Measurements from ENCODE around the gene POLR1F. TPM values are rescaled to one million over a fixed set of nuclear protein-coding genes. Genes with fewer than 3 reads are reported as not detected.

The POLR1F gene
- total and polyA plus RNA-seq, 2 donors (not counting 3 experiments of a cell fraction or from before 2014, with no cell fraction given), result 10.4 to 27.0 TPM

DNA sequence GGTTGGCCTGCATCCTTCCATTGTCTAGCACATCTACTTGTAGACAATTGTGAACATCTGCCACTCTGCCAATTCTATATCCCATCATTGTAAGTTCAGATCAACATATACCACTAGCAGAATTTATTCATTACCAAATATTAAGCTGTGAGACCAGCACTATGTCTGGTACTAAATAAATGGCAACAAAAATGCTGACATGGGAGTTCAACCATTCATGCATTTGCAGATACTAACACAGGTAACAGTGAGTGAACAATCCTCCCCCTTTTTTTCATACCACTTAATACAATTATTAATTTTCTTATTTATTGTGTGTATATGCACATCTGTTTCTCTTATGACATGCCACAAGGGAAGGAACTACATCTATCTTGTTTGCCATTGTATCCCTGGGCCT lies 11.9 kb downstream of the POLR1F start:
- no peak overlapping the region for H3K27ac ChIP-seq (ENCODE audit: insufficient read depth, low read depth, low read length)
- intact Hi-C loops (cut with micrococcal nuclease) (no loop called here), dilution Hi-C loops (cut with MboI; ENCODE audit: extremely low pct_ligation_motif_present, low sequenced_read_pairs) (no loop called here)
- no peak overlapping the region for H3K4me3 ChIP-seq (replicated peaks in 1 of 3; ENCODE audit: insufficient read depth in 1 of 3, low read depth in 1 of 3, low read length in 3 of 3)
- POLR2A ChIA-PET, result no interaction called here
- H3K4me1 ChIP-seq (ENCODE audit: control insufficient read depth, extremely low read depth, insufficient read depth, low read length), result no peaks in the 10 kb centered on the region
- TF ChIP-seq EZH2 (IDR thresholded peaks at IDR 0.05; ENCODE audit: borderline replicate concordance, low read depth, low read length, severe bottlenecking) (no peak), POLR2A (IDR thresholded peaks at IDR 0.05; ENCODE audit: low read depth, low read length) (no peak), MYC (IDR thresholded peaks at IDR 0.05; ENCODE audit: low read depth, low read length) (no peak), JUN (IDR thresholded peaks at IDR 0.05; ENCODE audit: borderline replicate concordance, insufficient read depth, insufficient read length, low read depth) (no peak), POLR2AphosphoS5 (IDR thresholded peaks at IDR 0.05; ENCODE audit: insufficient read depth, low read depth, low read length) (no peak), FOS (IDR thresholded peaks at IDR 0.05; ENCODE audit: borderline replicate concordance, insufficient read depth, low read length) (no peak), GATA2 (IDR thresholded peaks at IDR 0.05; ENCODE audit: insufficient read depth, insufficient read length, low read depth, low read length) (no peak)
- TF ChIP-seq, protein P1, sequence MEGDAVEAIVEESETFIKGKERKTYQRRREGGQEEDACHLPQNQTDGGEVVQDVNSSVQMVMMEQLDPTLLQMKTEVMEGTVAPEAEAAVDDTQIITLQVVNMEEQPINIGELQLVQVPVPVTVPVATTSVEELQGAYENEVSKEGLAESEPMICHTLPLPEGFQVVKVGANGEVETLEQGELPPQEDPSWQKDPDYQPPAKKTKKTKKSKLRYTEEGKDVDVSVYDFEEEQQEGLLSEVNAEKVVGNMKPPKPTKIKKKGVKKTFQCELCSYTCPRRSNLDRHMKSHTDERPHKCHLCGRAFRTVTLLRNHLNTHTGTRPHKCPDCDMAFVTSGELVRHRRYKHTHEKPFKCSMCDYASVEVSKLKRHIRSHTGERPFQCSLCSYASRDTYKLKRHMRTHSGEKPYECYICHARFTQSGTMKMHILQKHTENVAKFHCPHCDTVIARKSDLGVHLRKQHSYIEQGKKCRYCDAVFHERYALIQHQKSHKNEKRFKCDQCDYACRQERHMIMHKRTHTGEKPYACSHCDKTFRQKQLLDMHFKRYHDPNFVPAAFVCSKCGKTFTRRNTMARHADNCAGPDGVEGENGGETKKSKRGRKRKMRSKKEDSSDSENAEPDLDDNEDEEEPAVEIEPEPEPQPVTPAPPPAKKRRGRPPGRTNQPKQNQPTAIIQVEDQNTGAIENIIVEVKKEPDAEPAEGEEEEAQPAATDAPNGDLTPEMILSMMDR (IDR thresholded peaks at IDR 0.05; ENCODE audit: extremely low read depth in 1 of 2, insufficient read depth in 1 of 2, low read depth in 1 of 2, low read length in 2 of 2), result no peak
- TF ChIP-seq, protein P2, sequence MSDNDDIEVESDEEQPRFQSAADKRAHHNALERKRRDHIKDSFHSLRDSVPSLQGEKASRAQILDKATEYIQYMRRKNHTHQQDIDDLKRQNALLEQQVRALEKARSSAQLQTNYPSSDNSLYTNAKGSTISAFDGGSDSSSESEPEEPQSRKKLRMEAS (IDR thresholded peaks at IDR 0.05; ENCODE audit: insufficient read depth, insufficient read length), result no peak
- H3K9me1 ChIP-seq (replicated peaks; ENCODE audit: control insufficient read depth, extremely low read depth, insufficient read depth, low read length), result no peaks in the 10 kb centered on the region
- DNase-seq (ENCODE audit: low read depth, low spot score) (no peak), FAIRE-seq (no peak)
- H4K20me1 ChIP-seq (replicated peaks; ENCODE audit: control insufficient read depth, extremely low read depth, insufficient read depth, low read length), result no peaks in the 10 kb centered on the region
- no peaks in the 10 kb centered on the region for H3K27me3 ChIP-seq (ENCODE audit: control insufficient read depth in 2 of 2, insufficient read depth in 2 of 2, low read length in 2 of 2)
- peaks cover 5% of the 10 kb centered on the region for H3K79me2 ChIP-seq (ENCODE audit: control insufficient read depth, insufficient read depth, low read length)
- CTCF ChIA-PET, result interaction anchor here (1.8 kb wide), 1 partner anchor 12 kb away, joined by 5 read pairs; the partner anchor contains the start of gene POLR1F
- no TSS peak for BruUV-seq (replicated peaks)
- peaks cover 2 to 7% of the 10 kb centered on the region in 2 experiments for H3K36me3 ChIP-seq (ENCODE audit: control insufficient read depth in 2 of 2, extremely low read depth in 1 of 2, insufficient read depth in 2 of 2, low read length in 2 of 2)
- H3K4me2 ChIP-seq (ENCODE audit: insufficient read depth, low read length), result no peak overlapping the region
- no peak overlapping the region for H2AFZ ChIP-seq (ENCODE audit: low read depth, low read length)
- no peak overlapping the region for H3K9ac ChIP-seq (replicated peaks; ENCODE audit: extremely low read depth, insufficient read depth, low read length)
- H3K9me3 ChIP-seq (replicated peaks; ENCODE audit: control insufficient read depth, insufficient read depth, low read length), result no peaks in the 10 kb centered on the region
